LNCaP clone FGC (cell line): Measurements from ENCODE around the gene ARSB.

Experiments used
- DNase-seq: peaks from one replicate; pipeline ENCODE4 v3.0.0-alpha.2; 2011; ENCODE audit warnings: low read depth
- H3K4me3 ChIP-seq: 2 replicates; pipeline ENCODE4 v1.5.1; 2011; ENCODE audit warnings: mild to moderate bottlenecking, low read depth, low read length, control low read depth
- CTCF ChIP-seq: IDR thresholded peaks from 2 replicates; pipeline ENCODE4 v1.5.1; 2012; ENCODE audit warnings: mild to moderate bottlenecking; ENCODE audit not compliant: control insufficient read depth, insufficient read depth; ENCODE audit errors: extremely low read depth

Gene ARSB

GRCh38 chr5:78843436-78843835 lies 141.7 kb downstream of the ARSB start:
- DNase-seq: no peak
- no peak overlapping the region for H3K4me3 ChIP-seq
- TF ChIP-seq CTCF: no peak

GRCh38 chr5:78841767-78842166 lies 143.3 kb downstream of the ARSB start:
- no peak for TF ChIP-seq CTCF
- no peak for DNase-seq
- no peak overlapping the region for H3K4me3 ChIP-seq

GRCh38 chr5:78838753-78839152 lies 146.4 kb downstream of the ARSB start:
- no peak for TF ChIP-seq CTCF

GRCh38 chr5:78837836-78838235 lies 147.3 kb downstream of the ARSB start:
- no peak for DNase-seq
- no peak for TF ChIP-seq CTCF
- no peak overlapping the region for H3K4me3 ChIP-seq

More at GRCh38 chr5:78838753-78839152, 146.4 kb downstream of the ARSB start:
- H3K4me3 ChIP-seq: no peak overlapping the region
- DNase-seq: no peak

- no peak for DNase-seq
- TF ChIP-seq CTCF: no peak
Measured at GRCh38 chr5:78835176-78835575, 149.9 kb downstream of the ARSB start.

DNA sequence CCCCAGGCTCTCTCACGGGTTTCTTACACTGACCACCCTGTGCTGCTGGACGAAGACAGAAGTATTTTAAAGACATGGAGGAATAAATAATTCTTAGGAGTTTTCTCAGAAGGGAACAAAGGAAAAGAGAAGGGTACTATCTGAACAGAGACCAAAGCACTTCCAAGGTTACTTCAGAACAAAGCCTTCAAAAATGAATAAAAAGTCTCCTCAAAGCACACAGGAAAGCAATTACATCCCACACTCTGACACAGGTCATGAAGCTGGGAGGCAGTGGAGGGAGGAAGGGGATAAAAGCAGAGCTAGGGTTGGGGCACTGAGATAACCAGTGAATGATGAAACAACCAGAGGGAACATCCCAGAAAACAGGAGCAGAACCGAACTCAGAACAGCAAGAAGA lies 151.8 kb downstream of the ARSB start:
- no peak overlapping the region for H3K4me3 ChIP-seq
- TF ChIP-seq CTCF: no peak
- DNase-seq: no peak

More at GRCh38 chr5:78835176-78835575, 149.9 kb downstream of the ARSB start:
- H3K4me3 ChIP-seq: no peak overlapping the region

- DNase-seq: no peak
- no peak for TF ChIP-seq CTCF
- no peak overlapping the region for H3K4me3 ChIP-seq
Measured at GRCh38 chr5:78830528-78831046, 154.5 kb downstream of the ARSB start.
